Peyer's patch (tissue), 4 donors: ENCODE data around the gene PRKCZ.

Experiments used
- POLR2A ChIP-seq, 2 donors: fragments of 450-650 bp; IDR thresholded peaks; one replicate each; pipeline ENCODE4 v1.5.1; 2017; ENCODE audit warnings: antibody characterized with exemption in 2 of 2, mild to moderate bottlenecking in 2 of 2, moderate library complexity in 2 of 2
- TF ChIP-seq, protein P1 (sequence below), 6 experiments: fragments of 450-650 bp in 4 of 6; fragments of 200-600 bp in 2 of 6; sonication (generic) in 1 of 6; IDR thresholded peaks; one replicate each; pipeline ENCODE4 v1.5.1; 2017 to 2019; ENCODE audit warnings: antibody characterized with exemption in 6 of 6, mild to moderate bottlenecking in 3 of 6, moderate library complexity in 1 of 6

DNA sequence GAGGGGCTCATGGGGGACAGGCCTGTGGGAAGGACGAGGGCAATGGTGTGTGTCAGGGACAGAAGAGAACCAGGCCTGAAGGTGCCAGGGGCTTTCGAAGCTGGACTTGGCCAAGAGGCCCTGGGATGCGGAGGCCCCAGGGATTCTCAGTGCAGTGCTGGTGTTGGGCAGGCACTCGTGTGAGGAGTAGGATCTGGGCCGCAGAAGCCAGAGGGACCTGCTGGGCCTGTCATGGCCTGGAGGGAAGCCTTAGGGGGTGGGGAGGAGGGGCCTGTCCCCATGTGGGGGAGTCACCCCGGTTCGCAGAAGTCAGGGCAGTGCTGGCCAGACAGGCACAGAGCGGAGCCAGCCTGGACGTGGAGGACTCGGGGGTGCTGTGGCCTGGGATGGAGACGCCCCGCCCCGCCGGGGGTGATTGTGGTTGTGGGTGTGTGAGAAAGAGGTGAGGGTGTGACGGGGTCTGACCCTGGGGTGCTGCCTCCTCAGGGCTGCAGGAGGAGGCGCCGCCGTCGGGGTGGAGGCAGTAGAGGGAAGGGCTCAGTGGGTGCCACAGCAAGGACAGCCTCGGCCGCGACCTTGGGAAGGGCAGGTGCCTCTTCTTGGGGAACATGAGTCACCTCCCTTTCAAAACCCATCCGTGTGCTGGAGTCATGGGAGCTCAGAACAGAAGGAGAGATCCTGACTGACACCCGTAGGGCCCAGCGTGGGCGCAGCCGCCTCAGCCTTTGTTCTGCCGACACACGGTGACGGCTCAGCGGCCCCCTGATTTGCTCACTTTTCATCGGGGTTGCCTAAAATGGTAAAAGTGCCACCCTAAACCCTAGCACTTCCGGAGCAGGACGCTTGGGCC, 110.5 kb downstream of the PRKCZ start:
- TF ChIP-seq, protein P1, sequence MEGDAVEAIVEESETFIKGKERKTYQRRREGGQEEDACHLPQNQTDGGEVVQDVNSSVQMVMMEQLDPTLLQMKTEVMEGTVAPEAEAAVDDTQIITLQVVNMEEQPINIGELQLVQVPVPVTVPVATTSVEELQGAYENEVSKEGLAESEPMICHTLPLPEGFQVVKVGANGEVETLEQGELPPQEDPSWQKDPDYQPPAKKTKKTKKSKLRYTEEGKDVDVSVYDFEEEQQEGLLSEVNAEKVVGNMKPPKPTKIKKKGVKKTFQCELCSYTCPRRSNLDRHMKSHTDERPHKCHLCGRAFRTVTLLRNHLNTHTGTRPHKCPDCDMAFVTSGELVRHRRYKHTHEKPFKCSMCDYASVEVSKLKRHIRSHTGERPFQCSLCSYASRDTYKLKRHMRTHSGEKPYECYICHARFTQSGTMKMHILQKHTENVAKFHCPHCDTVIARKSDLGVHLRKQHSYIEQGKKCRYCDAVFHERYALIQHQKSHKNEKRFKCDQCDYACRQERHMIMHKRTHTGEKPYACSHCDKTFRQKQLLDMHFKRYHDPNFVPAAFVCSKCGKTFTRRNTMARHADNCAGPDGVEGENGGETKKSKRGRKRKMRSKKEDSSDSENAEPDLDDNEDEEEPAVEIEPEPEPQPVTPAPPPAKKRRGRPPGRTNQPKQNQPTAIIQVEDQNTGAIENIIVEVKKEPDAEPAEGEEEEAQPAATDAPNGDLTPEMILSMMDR (IDR thresholded peaks at IDR 0.05), result no peak
- TF ChIP-seq POLR2A (IDR thresholded peaks at IDR 0.05), result no peak
